ENCODE measurements around the gene KCNC4. TPM values are rescaled to one million over a fixed set of nuclear protein-coding genes. Genes with fewer than 3 reads are reported as not detected.

Gene KCNC4
- polyA plus RNA-seq, 2 of the 4 experiments (the other 2 are of a cell fraction), result 1.1 to 2.4 TPM

- no peak for FAIRE-seq
- no peak for DNase-seq (ENCODE audit: low read depth in 1 of 2, low spot score in 1 of 2)
- TF ChIP-seq EHMT2 (IDR thresholded peaks at IDR 0.05; ENCODE audit: low read depth) (no peak), FOSB (CRISPR knock-in tag; IDR thresholded peaks at IDR 0.05) (no peak), RAD21 (conservative IDR thresholded peaks at IDR 0.05 in 1 of 2, IDR thresholded peaks at IDR 0.05 in 1 of 2) (no peak), NR3C1 (IDR thresholded peaks at IDR 0.05) (no peak), HOXB5 (CRISPR knock-in tag; IDR thresholded peaks at IDR 0.05) (no peak), RFX5 (IDR thresholded peaks at IDR 0.05) (no peak), SMC3 (IDR thresholded peaks at IDR 0.05) (no peak), CEBPB (IDR thresholded peaks at IDR 0.05) (no peak), POLR2AphosphoS2 (conservative IDR thresholded peaks at IDR 0.05; ENCODE audit: low read length) (no peak)
- Histone ChIP-seq H3K4me1 (no peaks in the 10 kb centered on the region), H3K27ac (no peak overlapping the region), H3K4me3 (no peak overlapping the region), H3K9me3 (no peaks in the 10 kb centered on the region), H3K4me2 (no peak overlapping the region)
- ChIA-PET CTCF (interaction anchor here (0.9 to 1.3 kb wide), 4 partner anchors 9 to 62 kb away, joined by 3 to 5 read pairs (median 3); no protein-coding TSS in a partner anchor), POLR2A (no interaction called here)
- WGBS (ENCODE audit: missing lambda C conversion rate), result 76% methylated on average over 4 of the region's 4 CpGs
- no peak for ATAC-seq
Measured at GRCh38 chr1:110250008-110250407, 39.9 kb downstream of the KCNC4 start.

GRCh38 chr1:110250749-110251148 lies 40.6 kb downstream of the KCNC4 start:
- FAIRE-seq, result no peak
- no peak for ATAC-seq
- ChIA-PET CTCF (interaction anchor here (1.1 kb wide), 1 partner anchor 8 kb away, joined by 3 read pairs; no protein-coding TSS in a partner anchor), POLR2A (no interaction called here)
- no peak overlapping the region for H3K27ac ChIP-seq
- TF ChIP-seq JUN (IDR thresholded peaks at IDR 0.05) (no peak), HDAC2 (IDR thresholded peaks at IDR 0.05) (no peak), JUNB (IDR thresholded peaks at IDR 0.05) (no peak), TFCP2L1 (CRISPR knock-in tag; IDR thresholded peaks at IDR 0.05) (no peak), POLR2AphosphoS2 (conservative IDR thresholded peaks at IDR 0.05; ENCODE audit: low read length) (no peak), HOXB13 (CRISPR knock-in tag; IDR thresholded peaks at IDR 0.05; ENCODE audit: low read depth) (no peak), POLR2A (IDR thresholded peaks at IDR 0.05; ENCODE audit: low read length) (no peak), REST (IDR thresholded peaks at IDR 0.05) (no peak), CHD4 (IDR thresholded peaks at IDR 0.05; ENCODE audit: borderline replicate concordance) (no peak), ZNF302 (CRISPR knock-in tag; IDR thresholded peaks at IDR 0.05) (no peak), MAX (IDR thresholded peaks at IDR 0.05) (no peak), KDM5A (IDR thresholded peaks at IDR 0.05) (no peak), MYC (IDR thresholded peaks at IDR 0.05; ENCODE audit: borderline replicate concordance, low read length) (no peak), ELK1 (IDR thresholded peaks at IDR 0.05; ENCODE audit: low read depth, low read length) (no peak), MAFK (IDR thresholded peaks at IDR 0.05; ENCODE audit: partially characterized antibody) (no peak), FOSL2 (IDR thresholded peaks at IDR 0.05) (no peak), FOSL2 (CRISPR knock-in tag; IDR thresholded peaks at IDR 0.05) (no peak), RARB (CRISPR knock-in tag; IDR thresholded peaks at IDR 0.05) (no peak)
- H3K4me2 ChIP-seq, result no peak overlapping the region
- no peaks in the 10 kb centered on the region for H3K9me3 ChIP-seq
- H3K4me1 ChIP-seq, result no peaks in the 10 kb centered on the region
- WGBS (ENCODE audit: missing lambda C conversion rate), result 93% methylated on average over 2 of the region's 2 CpGs
- DNase-seq (ENCODE audit: low read depth in 1 of 2, low spot score in 1 of 2), result no peak
- H3K4me3 ChIP-seq, result no peak overlapping the region

Data from A549 (cell line).